GM18505 (cell line): ENCODE measurements around the gene DR1.
"Not testable (repeated sequence)": the region's sequence is repeated elsewhere in the genome, so short reads cannot be mapped to it uniquely, and the experiment has no call there.

Experiments used
- ATAC-seq: cut with Tn5 transposase; IDR thresholded peaks from one replicate; pipeline ENCODE4 v1.9.1; 2021; ENCODE audit not compliant: unreplicated experiment
- POLR2A ChIP-seq: IDR thresholded peaks from 4 replicates; pipeline ENCODE4 v1.6.1; 2011; ENCODE audit warnings: borderline replicate concordance; ENCODE audit not compliant: insufficient read depth, insufficient read length; ENCODE audit errors: extremely low read depth

DR1 gene

DNA sequence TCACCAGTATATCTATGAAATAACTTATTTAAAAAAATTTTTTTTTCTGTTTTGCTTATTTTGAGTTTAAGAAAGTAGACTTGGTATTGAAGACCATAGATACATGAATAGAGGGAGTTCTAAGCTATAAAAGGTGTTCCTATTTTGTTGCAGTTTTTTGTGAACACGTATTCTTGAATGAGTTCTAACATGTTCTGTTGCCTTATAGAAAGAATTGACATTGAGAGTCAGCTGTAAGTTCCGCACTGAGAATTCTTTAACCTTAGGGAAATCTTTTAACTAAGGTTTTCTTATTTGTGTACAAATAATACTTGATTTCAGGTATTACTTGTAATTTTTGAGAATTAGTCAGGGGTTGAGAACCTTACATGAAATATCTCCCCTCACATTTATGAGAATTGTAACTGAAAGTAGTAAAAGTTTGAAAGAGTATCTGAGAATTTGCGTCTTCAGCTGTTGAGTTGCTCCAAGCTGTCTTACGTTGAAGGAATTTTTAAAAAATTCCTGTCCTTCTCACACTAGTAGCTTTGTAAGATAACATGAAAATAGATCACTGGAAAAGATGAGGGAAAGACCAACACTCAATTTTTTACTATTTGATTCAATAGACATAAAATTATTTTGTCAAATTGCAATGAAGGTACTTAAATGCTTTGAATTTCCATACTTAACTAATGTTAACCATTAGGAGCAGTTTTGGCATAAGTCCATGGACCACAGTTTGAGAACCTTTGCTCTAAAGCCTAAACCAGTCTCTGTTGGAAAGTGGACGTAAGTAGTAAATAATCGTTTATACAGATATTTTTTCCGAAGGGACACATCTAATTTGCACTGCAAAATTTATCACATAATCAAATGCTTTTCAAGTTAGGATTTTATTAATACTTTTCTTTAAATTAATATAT, 3.8 kb downstream of the DR1 start:
- TF ChIP-seq POLR2A: no peak
- ATAC-seq: no peak

DNA sequence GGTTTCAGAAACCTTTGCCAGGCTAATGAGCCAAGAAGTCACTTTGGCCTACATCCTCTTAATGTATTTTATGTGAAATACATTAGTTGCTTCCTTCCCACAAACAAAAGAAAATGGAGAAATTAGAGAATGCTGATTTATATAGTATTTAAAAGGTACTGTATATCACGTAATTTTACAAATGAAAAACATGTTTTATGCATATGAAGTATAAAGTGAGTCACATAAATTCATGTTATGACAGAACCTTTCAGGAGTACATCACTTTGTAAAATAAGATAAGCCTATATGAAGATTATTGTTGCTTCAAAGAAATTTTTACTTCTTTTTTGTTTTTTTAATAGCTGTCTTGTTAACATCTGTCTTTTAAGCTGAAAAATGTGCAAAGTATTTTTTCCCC, 4.6 kb downstream of the DR1 start:
- no peak for ATAC-seq

GRCh38 chr1:93350875-93351274, 5.2 kb downstream of the DR1 start:
- no peak for ATAC-seq
- no peak for TF ChIP-seq POLR2A

More for the DNA sequence above, 4.6 kb downstream of the DR1 start:
- no peak for TF ChIP-seq POLR2A

GRCh38 chr1:93351346-93351745, 5.6 kb downstream of the DR1 start:
- ATAC-seq: not testable (repeated sequence)

DNA sequence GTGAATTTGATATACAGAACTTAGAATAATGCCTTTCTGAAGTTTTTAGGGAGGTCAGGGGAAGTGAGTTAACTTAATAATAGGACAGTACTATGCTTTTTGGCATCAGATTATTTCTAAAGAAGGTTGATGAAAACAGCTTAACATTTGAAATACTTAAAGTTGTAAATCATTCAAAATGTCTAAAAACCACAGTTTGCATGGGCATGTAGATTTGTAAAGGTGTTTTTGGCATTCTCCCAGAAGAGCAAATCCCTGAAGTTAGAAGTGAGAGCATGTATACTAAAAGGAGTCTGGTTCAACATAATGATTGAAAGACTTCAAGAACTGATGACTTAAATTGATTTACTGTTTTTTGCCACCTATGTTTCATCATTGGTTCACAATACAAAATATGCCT, 6.7 kb downstream of the DR1 start:
- ATAC-seq: no peak
- no peak for TF ChIP-seq POLR2A

- ATAC-seq: no peak
- no peak for TF ChIP-seq POLR2A
Measured at GRCh38 chr1:93353286-93353685, 7.6 kb downstream of the DR1 start.

- ATAC-seq: no peak
- no peak for TF ChIP-seq POLR2A
Measured at GRCh38 chr1:93354749-93355148, 9.0 kb downstream of the DR1 start.

DNA sequence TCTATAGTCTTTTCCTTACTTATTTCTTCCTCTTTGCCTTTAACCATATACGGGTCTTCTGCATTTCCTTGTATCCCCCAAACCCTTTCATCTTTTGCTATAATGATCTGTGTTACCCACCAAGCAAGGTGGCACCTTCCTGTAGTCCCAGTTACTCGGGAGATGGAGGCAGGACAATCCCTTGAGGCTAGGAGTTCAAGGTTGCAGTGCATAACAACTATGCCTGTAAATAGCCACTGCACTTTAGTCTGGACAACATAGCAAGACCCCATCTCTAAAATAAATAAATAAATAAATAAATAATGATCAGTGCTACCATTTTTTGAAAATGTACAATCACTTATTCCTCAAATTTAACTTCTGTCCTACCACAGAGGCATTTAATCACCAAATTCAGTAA, 11.5 kb downstream of the DR1 start:
- ATAC-seq: no peak
- TF ChIP-seq POLR2A: no peak

DNA sequence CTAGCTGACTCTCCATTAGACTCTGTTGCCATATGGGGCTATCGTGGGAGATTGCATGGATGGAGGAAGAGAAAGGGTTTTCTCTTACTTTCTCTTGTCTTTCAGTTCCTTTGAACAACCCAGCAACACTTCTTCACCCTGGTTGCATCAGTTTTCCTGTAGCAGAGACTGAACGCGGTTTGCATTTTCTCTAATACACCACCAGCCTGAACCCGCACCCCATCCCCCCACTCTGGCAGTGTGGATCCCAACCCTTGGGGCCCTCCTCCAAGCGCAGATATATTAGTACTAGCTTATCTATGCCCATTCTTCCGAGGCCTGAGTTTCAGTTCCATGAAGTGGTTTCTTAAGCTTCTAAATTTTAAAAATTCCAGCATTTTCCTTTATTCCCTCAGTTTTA, 12.6 kb downstream of the DR1 start:
- ATAC-seq: no peak
- no peak for TF ChIP-seq POLR2A

GRCh38 chr1:93360111-93360510, 14.4 kb downstream of the DR1 start:
- TF ChIP-seq POLR2A: no peak
- no peak for ATAC-seq

GRCh38 chr1:93362237-93362636, 16.5 kb downstream of the DR1 start:
- no peak for TF ChIP-seq POLR2A
- no peak for ATAC-seq

- TF ChIP-seq POLR2A: no peak
Measured at GRCh38 chr1:93365813-93366212, 20.1 kb downstream of the DR1 start.

DNA sequence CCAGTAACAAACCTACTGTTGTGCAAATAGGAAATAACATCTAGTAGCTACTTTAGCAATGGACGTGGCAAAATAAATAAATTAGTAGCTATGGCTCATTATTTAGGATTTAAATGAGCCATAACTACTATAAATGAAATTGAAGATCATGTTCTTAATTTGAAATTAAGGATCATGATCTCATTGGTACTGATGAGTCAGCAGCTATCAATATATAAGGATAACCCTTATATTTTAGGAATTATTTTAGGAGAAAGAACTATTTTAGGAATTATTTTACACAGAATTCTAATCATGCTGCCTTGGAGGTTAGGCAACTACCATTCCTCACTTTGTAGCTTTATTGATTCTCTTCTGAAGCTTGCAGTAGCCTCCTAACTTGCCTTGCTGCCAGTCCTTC, 24.0 kb downstream of the DR1 start:
- ATAC-seq: no peak
- no peak for TF ChIP-seq POLR2A

More at GRCh38 chr1:93365813-93366212, 20.1 kb downstream of the DR1 start:
- no peak for ATAC-seq

DNA sequence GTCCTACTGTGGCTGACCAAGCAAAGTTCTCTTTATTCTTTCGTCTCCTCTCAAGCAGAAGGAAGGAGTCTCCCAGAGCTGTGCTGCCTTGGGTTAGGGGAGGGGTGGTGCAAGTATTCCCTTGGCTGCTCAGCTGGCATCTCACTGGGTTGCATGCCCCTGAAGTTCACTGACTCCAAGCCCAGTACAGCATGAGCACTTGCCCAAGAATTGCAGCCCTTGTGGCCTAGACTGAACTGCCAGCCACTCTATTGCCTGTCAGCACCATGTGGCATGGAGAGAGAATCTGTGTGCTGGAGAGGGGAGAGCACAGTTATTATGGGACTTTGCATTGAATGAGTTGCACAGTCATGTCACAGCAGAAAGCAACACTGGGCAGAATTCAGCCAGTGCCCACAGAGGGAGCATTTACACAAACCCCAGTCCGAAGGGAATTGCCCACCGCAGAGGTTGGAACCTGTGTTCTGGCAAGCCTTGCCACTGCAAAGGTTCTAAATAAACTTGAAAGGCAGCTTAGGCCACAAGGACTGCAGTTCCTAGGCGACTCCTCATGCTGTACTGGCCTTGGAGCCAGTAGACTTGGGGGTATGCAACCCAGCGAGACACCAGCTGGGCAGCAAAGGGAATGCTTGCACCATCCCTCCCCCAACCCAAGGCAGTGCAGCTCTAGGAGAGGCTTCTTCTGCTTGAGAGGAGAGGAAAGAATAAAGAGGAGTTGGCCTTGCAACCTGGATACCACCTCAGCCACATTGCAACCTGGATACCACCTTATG, 28.8 kb downstream of the DR1 start:
- no peak for TF ChIP-seq POLR2A
- no peak for ATAC-seq
